GM12878 (cell line): ENCODE data around the gene PACS2. TPM values are rescaled to one million over a fixed set of nuclear protein-coding genes. Genes with fewer than 3 reads are reported as not detected.

Source experiments
- ATAC-seq: fragments of 200-7000 bp; cut with Tn5 transposase; 3 replicates; pipeline ENCODE4 v1.9.1; 2020; ENCODE audit warnings: mild to moderate bottlenecking, moderate library complexity
- BruUV-seq: library from RNA; stranded (reverse); fragments of 400-500 nt; replicated peaks from 2 replicates; lab custom pipeline; 2021; lab: Mats Ljungman, UMichigan
- CTCF ChIA-PET: fragments of 300-600 bp; sonication (Branson Sonifier 250); formaldehyde crosslinking; extraction: SDS; loops from one replicate; lab custom pipeline; 2021; ENCODE audit warnings: inconsistent platforms; lab: Yijun Ruan, JAX
- POLR2A ChIA-PET: fragments of 350-600 bp; formaldehyde crosslinking; extraction: SDS; loops from one replicate; lab custom pipeline; 2021; ENCODE audit warnings: inconsistent platforms; lab: Charles Lee
- RAD21 ChIA-PET: fragments of 300-600 bp; sonication (Branson Sonifier 250); formaldehyde crosslinking; loops from one replicate; lab custom pipeline; 2023; ENCODE audit warnings: antibody characterized with exemption; ENCODE audit not compliant: unreplicated experiment; lab: Charles Lee
- SMC1A ChIA-PET: fragments of 300-600 bp; sonication (Branson Sonifier 250); formaldehyde crosslinking; loops from one replicate; lab custom pipeline; 2023; ENCODE audit not compliant: unreplicated experiment, uncharacterized antibody; lab: Charles Lee
- DNase-seq: peaks from one replicate; pipeline ENCODE4 v3.0.0-alpha.2; 2011; ENCODE audit warnings: low read depth, low spot score
- FAIRE-seq: peaks from 3 replicates; lab custom pipeline; 2011; peaks lifted over from hg19 to GRCh38; lab: Jason Lieb, UNC
- H2AFZ ChIP-seq: 2 replicates; pipeline ENCODE4 v1.6.0; 2011; ENCODE audit warnings: low read depth, low read length, control low read depth; ENCODE audit not compliant: control insufficient read depth
- H3K27ac ChIP-seq: 2 replicates; pipeline ENCODE4 v1.5.1; 2011; ENCODE audit warnings: control low read depth; ENCODE audit not compliant: control insufficient read depth, insufficient read depth
- H3K27me3 ChIP-seq, 2 experiments: replicated peaks in 1 of 2; 2 replicates each; pipeline versions ENCODE4 v1.6.0 to v1.6.1; 2011; ENCODE audit warnings: low read length in 1 of 2; ENCODE audit not compliant: control insufficient read depth in 2 of 2, insufficient read depth in 2 of 2
- H3K36me3 ChIP-seq, 2 experiments: 2 replicates each; pipeline ENCODE4 v1.5.1; 2011; ENCODE audit warnings: low read length in 1 of 2; ENCODE audit not compliant: control insufficient read depth in 2 of 2, insufficient read depth in 2 of 2
- H3K4me1 ChIP-seq: 2 replicates; pipeline ENCODE4 v1.6.1; 2011; ENCODE audit warnings: mild to moderate bottlenecking, low read length, moderate library complexity, mixed read lengths; ENCODE audit not compliant: control insufficient read depth, insufficient read depth
- H3K4me2 ChIP-seq: 2 replicates; pipeline ENCODE4 v1.6.0; 2011; ENCODE audit warnings: control low read depth; ENCODE audit not compliant: control insufficient read depth, insufficient read depth
- H3K4me3 ChIP-seq: fragments of 200-600 bp; sonication (generic); 2 replicates; pipeline ENCODE4 v1.5.1; 2016
- H3K79me2 ChIP-seq: 2 replicates; pipeline ENCODE4 v1.6.0; 2011; ENCODE audit warnings: low read length; ENCODE audit not compliant: control insufficient read depth, insufficient read depth
- H3K9ac ChIP-seq: 2 replicates; pipeline ENCODE4 v1.8.0; 2011; ENCODE audit warnings: low read length, control low read depth, mixed read lengths; ENCODE audit not compliant: control insufficient read depth, insufficient read depth
- H3K9me3 ChIP-seq: replicated peaks from 3 replicates; pipeline ENCODE4 v1.5.1; 2011; ENCODE audit warnings: mild to moderate bottlenecking, low read length; ENCODE audit not compliant: control insufficient read depth, insufficient read depth
- H4K20me1 ChIP-seq: 2 replicates; pipeline ENCODE4 v1.6.0; 2011; ENCODE audit not compliant: control insufficient read depth, insufficient read depth
- BRCA1 ChIP-seq: IDR thresholded peaks from 2 replicates; pipeline ENCODE4 v1.6.1; 2011; ENCODE audit warnings: low read depth, low read length, improper control_type of control experiment
- CEBPB ChIP-seq, 2 experiments: fragments of 150-350 bp in 1 of 2; IDR thresholded peaks; 2 replicates each; pipeline ENCODE4 v1.6.1; 2012 to 2014; ENCODE audit warnings: low read depth in 2 of 2, low read length in 2 of 2, borderline replicate concordance in 1 of 2, inconsistent platforms in 1 of 2
- HCFC1 ChIP-seq: fragments of 150-350 bp; IDR thresholded peaks from 2 replicates; pipeline ENCODE4 v1.6.1; 2014; ENCODE audit warnings: low read length
- NFIC ChIP-seq: IDR thresholded peaks from 2 replicates; pipeline ENCODE4 v1.6.1; 2012; ENCODE audit warnings: low read depth, mild to moderate bottlenecking, inconsistent platforms, low read length, moderate library complexity
- NFYA ChIP-seq: IDR thresholded peaks from 2 replicates; pipeline ENCODE4 v1.6.1; 2011; ENCODE audit warnings: low read depth, mild to moderate bottlenecking, low read length, improper control_type of control experiment, borderline replicate concordance
- NR2C2 ChIP-seq: IDR thresholded peaks from 2 replicates; pipeline ENCODE4 v1.6.1; 2011; ENCODE audit warnings: borderline replicate concordance, low read depth; ENCODE audit not compliant: control insufficient read depth, insufficient read length
- NRF1 ChIP-seq: conservative IDR thresholded peaks from 2 replicates; pipeline ENCODE4 v1.6.1; 2011; ENCODE audit warnings: mild to moderate bottlenecking, low read depth, low read length, improper control_type of control experiment
- PAX8 ChIP-seq: fragments of 450-650 bp; IDR thresholded peaks from 2 replicates; pipeline ENCODE4 v1.6.1; 2017; ENCODE audit warnings: mild to moderate bottlenecking, moderate library complexity
- POU2F2 ChIP-seq: IDR thresholded peaks from 3 replicates; pipeline ENCODE4 v1.6.1; 2011; ENCODE audit warnings: low read depth, mild to moderate bottlenecking, low read length, borderline replicate concordance
- WRNIP1 ChIP-seq: IDR thresholded peaks from 2 replicates; pipeline ENCODE4 v1.6.1; 2011; ENCODE audit warnings: low read depth, low read length, improper control_type of control experiment, borderline replicate concordance
- ZNF274 ChIP-seq: IDR thresholded peaks from one replicate; pipeline ENCODE4 v1.8.0; 2011; ENCODE audit not compliant: insufficient read length, insufficient read depth
- WGBS: methylation state at CpG from one replicate; pipeline ENCODE4 v1.1.6; 2016; ENCODE audit warnings: low lambda C conversion rate; ENCODE audit not compliant: insufficient replicate concordance, insufficient coverage; ENCODE audit errors: missing lambda C conversion rate; 5-methylcytosine and 5-hydroxymethylcytosine counted together
- in situ Hi-C: fragments of 300-500 bp; cut with MboI; formaldehyde crosslinking; loops from 9 replicates; pipeline ENCODE4 v1.14.3; 2018; ENCODE audit warnings: mixed read lengths
- intact Hi-C: fragments of 100-400 bp; cut with micrococcal nuclease; formaldehyde crosslinking; loops from one replicate; pipeline ENCODE4 v1.14.2; 2022; ENCODE audit not compliant: unreplicated experiment
- polyA plus RNA-seq, 11 experiments: library from polyadenylated mRNA; depleted of rRNA in 4 of 11; unstranded in 6 of 11; stranded (reverse) in 5 of 11; fragments of >200 nt; fragmentation: Nextera tagmentation in 4 of 11; fragmentation: Illumina TruSeq in 1 of 11; extraction: Ambion mirVana in 4 of 11; extraction: Trizol in 1 of 11; gene quantifications; 1 replicate in 1 of 11; 2 replicates in 10 of 11; pipeline versions ENCODE4 v1.2.1 to v1.2.3, GENCODE V29; 2011 to 2016; ENCODE audit warnings: inconsistent platforms in 2 of 11, missing spikeins in 2 of 11, low read depth in 1 of 11
- total RNA-seq, 4 experiments: library from RNA; depleted of rRNA in 3 of 4; stranded (reverse); fragments of >200 nt in 3 of 4; fragmentation: Illumina TruSeq in 1 of 4; extraction: Trizol in 1 of 4; gene quantifications; 2 replicates each; pipeline versions ENCODE4 v1.2.1 to v1.2.3, GENCODE V29; 2013 to 2021
- TF ChIP-seq, protein P1 (sequence below): fragments of 450-650 bp; formaldehyde crosslinking; IDR thresholded peaks from 2 replicates; pipeline ENCODE4 v1.4.0; 2022; ENCODE audit warnings: mild to moderate bottlenecking, moderate library complexity
- TF ChIP-seq, protein P2 (sequence below): fragments of 450-650 bp; IDR thresholded peaks from 2 replicates; pipeline ENCODE4 v1.6.1; 2017; ENCODE audit warnings: antibody characterized with exemption, mild to moderate bottlenecking, moderate library complexity
- TF ChIP-seq, protein P3 (sequence below): fragments of 450-650 bp; IDR thresholded peaks from 2 replicates; pipeline ENCODE4 v1.6.1; 2017; ENCODE audit warnings: borderline replicate concordance

Gene PACS2
- total and polyA plus RNA-seq, 10 of the 15 experiments (the other 5 are each of a cell fraction or from before 2014, with no cell fraction given) = 0.21 to 37.3 (median 9.4) TPM

DNA sequence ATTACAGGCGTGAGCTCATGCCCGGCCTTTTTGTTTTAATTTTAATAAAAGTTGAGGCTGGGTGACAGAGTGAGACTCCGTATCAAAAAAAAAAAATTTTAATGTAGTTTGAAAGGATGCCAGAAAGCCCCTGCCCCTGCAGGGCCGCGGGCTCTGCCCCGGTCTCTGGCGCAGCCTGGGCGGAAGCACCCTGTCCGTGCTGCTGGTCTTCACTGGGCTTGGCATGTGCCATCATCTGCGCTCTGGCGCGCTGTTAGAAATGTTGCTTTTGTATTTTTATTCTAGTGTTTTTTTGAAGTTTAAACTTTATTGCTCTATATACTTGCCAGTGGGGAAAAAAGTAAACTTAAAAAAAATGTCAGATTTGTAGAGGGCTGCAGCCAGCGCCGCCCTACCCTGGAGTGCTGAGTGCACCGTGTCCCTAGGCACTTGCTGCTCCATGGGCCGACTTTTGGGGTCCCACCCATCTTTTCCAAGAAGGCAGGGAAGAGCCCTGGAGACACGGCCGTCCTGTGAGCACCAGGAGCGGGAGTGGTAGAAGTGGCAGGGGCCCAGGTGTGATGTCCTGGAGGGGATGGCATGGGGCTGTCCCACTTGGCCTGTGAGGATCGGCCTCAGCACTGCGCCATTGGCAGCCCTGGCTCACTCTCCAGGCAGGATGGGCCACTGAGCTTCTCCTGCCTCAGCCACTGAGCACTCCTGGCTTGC lies 109.1 kb downstream of the PACS2 start:
- in situ Hi-C loops = no loop called here
- Histone ChIP-seq H3K4me3 (no peak overlapping the region), H3K4me2 (no peak overlapping the region), H4K20me1 (no peaks in the 10 kb centered on the region; the same call in 1 of the 2 replicates), H3K36me3 (peaks cover 4 to 6% of the 10 kb centered on the region in 2 experiments; a peak in 3 of 4 replicates), H2AFZ (no peak overlapping the region), H3K79me2 (peaks cover 58% of the 10 kb centered on the region), H3K27ac (no peak overlapping the region), H3K27me3 (no peaks in the 10 kb centered on the region), H3K9me3 (no peaks in the 10 kb centered on the region; the same call in 2 of the 3 replicates), H3K4me1 (peaks cover 15% of the 10 kb centered on the region), H3K9ac (no peak overlapping the region)
- 98% methylated on average over 21 of the region's 21 CpGs for WGBS
- TF ChIP-seq NFYA = no peak
- TF ChIP-seq, protein P1, sequence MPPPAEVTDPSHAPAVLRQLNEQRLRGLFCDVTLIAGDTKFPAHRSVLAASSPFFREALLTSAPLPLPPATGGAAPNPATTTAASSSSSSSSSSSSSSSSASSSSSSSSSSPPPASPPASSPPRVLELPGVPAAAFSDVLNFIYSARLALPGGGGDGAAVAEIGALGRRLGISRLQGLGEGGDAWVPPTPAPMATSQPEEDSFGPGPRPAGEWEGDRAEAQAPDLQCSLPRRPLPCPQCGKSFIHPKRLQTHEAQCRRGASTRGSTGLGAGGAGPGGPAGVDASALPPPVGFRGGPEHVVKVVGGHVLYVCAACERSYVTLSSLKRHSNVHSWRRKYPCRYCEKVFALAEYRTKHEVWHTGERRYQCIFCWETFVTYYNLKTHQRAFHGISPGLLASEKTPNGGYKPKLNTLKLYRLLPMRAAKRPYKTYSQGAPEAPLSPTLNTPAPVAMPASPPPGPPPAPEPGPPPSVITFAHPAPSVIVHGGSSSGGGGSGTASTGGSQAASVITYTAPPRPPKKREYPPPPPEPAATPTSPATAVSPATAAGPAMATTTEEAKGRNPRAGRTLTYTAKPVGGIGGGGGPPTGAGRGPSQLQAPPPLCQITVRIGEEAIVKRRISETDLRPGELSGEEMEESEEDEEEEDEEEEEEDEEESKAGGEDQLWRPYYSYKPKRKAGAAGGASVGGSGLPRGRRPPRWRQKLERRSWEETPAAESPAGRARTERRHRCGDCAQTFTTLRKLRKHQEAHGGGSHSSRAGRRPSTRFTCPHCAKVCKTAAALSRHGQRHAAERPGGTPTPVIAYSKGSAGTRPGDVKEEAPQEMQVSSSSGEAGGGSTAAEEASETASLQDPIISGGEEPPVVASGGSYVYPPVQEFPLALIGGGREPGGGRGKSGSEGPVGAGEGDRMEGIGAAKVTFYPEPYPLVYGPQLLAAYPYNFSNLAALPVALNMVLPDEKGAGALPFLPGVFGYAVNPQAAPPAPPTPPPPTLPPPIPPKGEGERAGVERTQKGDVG (CRISPR knock-in tag) = no peak
- no peak for TF ChIP-seq HCFC1
- no peak for TF ChIP-seq NFIC
- TF ChIP-seq WRNIP1 = no peak
- no peak for TF ChIP-seq POU2F2
- no peak for TF ChIP-seq CEBPB (IDR thresholded peaks at IDR 0.05; ENCODE audit: borderline replicate concordance in 1 of 2, low read depth in 2 of 2, low read length in 2 of 2)
- TF ChIP-seq NR2C2 = no peak
- no peak for TF ChIP-seq ZNF274
- no peak for TF ChIP-seq BRCA1
- TF ChIP-seq, protein P2, sequence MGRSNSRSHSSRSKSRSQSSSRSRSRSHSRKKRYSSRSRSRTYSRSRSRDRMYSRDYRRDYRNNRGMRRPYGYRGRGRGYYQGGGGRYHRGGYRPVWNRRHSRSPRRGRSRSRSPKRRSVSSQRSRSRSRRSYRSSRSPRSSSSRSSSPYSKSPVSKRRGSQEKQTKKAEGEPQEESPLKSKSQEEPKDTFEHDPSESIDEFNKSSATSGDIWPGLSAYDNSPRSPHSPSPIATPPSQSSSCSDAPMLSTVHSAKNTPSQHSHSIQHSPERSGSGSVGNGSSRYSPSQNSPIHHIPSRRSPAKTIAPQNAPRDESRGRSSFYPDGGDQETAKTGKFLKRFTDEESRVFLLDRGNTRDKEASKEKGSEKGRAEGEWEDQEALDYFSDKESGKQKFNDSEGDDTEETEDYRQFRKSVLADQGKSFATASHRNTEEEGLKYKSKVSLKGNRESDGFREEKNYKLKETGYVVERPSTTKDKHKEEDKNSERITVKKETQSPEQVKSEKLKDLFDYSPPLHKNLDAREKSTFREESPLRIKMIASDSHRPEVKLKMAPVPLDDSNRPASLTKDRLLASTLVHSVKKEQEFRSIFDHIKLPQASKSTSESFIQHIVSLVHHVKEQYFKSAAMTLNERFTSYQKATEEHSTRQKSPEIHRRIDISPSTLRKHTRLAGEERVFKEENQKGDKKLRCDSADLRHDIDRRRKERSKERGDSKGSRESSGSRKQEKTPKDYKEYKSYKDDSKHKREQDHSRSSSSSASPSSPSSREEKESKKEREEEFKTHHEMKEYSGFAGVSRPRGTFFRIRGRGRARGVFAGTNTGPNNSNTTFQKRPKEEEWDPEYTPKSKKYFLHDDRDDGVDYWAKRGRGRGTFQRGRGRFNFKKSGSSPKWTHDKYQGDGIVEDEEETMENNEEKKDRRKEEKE = no peak
- no peak for TF ChIP-seq PAX8
- TF ChIP-seq, protein P3, sequence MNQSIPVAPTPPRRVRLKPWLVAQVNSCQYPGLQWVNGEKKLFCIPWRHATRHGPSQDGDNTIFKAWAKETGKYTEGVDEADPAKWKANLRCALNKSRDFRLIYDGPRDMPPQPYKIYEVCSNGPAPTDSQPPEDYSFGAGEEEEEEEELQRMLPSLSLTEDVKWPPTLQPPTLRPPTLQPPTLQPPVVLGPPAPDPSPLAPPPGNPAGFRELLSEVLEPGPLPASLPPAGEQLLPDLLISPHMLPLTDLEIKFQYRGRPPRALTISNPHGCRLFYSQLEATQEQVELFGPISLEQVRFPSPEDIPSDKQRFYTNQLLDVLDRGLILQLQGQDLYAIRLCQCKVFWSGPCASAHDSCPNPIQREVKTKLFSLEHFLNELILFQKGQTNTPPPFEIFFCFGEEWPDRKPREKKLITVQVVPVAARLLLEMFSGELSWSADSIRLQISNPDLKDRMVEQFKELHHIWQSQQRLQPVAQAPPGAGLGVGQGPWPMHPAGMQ = no peak
- no peak for TF ChIP-seq NRF1
- ChIA-PET RAD21 (no interaction called here), SMC1A (no interaction called here), CTCF (interaction anchor here (1.5 kb wide), 1 partner anchor 57 kb away, joined by 5 read pairs; no protein-coding TSS in a partner anchor), POLR2A (interaction anchor here (0.7 to 1.3 kb wide), 2 partner anchors 21 to 66 kb away, joined by 3 to 4 read pairs; no protein-coding TSS in a partner anchor)
- FAIRE-seq = no peak
- BruUV-seq = no TSS peak
- no peak for DNase-seq
- intact Hi-C loops = no loop called here
- ATAC-seq = no peak
